Putamen (tissue), 1 donor: ENCODE results near the gene MAN1C1.

Experiments
- DNase-seq: peaks from one replicate; pipeline ENCODE4 v3.0.0-alpha.2; 2016; ENCODE audit warnings: low spot score

Gene MAN1C1

DNA sequence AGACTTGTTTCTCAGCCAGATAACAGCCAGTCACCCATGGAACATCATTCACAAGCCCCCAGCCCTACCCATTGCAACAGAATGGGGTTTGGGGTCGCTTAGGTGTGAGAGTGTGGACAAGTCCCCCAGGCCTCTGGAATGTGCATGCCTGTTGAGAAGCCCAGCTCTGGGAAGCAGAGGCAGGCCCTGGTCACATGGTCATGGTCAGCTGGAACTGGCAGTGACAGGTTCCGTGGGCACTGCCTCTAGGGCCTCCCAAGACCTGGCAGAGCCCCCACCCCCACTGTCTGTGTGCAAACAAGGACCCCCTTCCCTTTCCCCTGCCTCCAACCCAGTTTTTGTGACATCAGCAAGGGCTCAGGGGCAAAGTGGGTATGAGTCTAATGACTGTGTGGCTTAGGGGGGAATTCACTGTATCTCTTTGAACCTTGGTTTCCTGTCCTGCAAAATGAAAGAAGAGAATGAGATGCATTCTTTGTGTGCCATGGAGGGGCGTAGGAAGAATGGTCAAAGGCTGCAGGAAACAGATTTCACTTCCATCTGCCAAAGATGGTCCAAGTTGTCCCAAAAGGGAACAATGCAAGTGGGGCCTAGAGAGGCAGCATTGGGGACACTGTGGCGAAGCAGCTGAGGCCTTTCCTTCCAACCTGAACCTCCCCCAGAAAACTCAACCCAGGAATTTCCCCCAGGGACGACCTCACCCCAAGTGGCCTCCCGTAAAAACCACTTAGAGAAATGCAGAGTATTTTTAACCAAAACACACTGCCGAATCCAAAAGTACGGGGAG, 148.7 kb downstream of the MAN1C1 start:
- DNase-seq, result no peak

- no peak for DNase-seq
Observed at GRCh38 chr1:25765923-25766589, 149.5 kb downstream of the MAN1C1 start.

- DNase-seq, result no peak
Observed at GRCh38 chr1:25766721-25767436, 150.3 kb downstream of the MAN1C1 start.

DNA sequence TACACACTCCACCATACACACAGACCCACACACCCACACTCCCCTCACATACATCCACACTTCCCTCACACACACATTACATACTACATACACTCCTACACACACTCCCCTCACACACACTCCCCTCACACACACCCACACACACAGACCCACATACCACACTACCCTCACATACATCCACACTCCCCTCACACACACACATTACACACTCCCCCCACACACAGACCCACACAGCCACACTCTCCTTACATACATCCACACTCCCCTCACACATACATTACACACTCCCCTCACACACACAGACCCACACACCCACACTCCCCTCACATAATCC, 150.8 kb downstream of the MAN1C1 start:
- DNase-seq, result no peak

DNA sequence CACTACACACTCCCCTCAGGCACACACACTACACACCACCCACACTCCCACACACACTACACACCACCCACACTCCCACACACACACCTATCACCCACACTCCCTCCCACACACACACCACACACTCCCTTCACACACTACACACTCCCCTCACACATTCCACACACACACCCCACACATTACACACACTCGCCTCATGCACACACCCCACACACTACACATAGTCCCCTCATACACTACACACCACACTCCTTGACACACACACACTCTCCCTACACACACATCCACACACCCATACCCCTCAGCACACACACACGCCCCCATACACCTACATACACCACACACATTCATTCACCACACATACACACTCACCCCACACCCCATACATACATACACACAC, 152.4 kb downstream of the MAN1C1 start:
- no peak for DNase-seq

- DNase-seq, result no peak
Observed at GRCh38 chr1:25769625-25770383, 153.2 kb downstream of the MAN1C1 start.

- DNase-seq, result no peak
Observed at GRCh38 chr1:25770541-25771220, 154.1 kb downstream of the MAN1C1 start.

GRCh38 chr1:25771221-25772114, 154.9 kb downstream of the MAN1C1 start:
- no peak for DNase-seq

- no peak for DNase-seq
Observed at GRCh38 chr1:25772164-25772563, 155.6 kb downstream of the MAN1C1 start.

DNA sequence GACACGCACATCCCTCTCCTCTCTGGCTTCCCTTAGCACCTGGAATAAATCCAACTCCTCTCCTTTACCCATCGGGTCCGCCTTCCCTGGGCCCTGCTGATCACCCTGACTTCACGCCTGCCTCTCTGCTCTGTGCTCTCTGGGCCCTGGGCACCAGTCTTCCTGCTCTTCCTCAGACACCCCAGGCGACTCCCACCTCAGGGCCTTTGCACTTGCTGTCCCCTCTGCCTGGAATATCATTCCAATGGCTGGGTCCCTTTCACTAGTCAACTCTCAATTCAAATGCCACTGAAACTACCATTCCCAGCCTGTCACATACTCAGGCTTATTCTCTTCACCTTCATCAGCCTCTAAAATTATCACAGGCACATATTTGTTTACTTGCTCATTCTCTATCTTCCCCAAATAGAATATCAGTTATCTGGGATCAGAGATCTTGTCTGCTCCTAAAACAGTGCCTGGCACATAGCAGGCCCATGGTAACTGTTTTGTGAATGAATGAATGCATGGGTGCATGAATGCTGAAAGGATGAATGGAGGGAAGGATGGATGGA, 156.2 kb downstream of the MAN1C1 start:
- no peak for DNase-seq

GRCh38 chr1:25773441-25774125, 157.0 kb downstream of the MAN1C1 start:
- no peak for DNase-seq

GRCh38 chr1:25774206-25774803, 157.7 kb downstream of the MAN1C1 start:
- DNase-seq, result no peak

DNA sequence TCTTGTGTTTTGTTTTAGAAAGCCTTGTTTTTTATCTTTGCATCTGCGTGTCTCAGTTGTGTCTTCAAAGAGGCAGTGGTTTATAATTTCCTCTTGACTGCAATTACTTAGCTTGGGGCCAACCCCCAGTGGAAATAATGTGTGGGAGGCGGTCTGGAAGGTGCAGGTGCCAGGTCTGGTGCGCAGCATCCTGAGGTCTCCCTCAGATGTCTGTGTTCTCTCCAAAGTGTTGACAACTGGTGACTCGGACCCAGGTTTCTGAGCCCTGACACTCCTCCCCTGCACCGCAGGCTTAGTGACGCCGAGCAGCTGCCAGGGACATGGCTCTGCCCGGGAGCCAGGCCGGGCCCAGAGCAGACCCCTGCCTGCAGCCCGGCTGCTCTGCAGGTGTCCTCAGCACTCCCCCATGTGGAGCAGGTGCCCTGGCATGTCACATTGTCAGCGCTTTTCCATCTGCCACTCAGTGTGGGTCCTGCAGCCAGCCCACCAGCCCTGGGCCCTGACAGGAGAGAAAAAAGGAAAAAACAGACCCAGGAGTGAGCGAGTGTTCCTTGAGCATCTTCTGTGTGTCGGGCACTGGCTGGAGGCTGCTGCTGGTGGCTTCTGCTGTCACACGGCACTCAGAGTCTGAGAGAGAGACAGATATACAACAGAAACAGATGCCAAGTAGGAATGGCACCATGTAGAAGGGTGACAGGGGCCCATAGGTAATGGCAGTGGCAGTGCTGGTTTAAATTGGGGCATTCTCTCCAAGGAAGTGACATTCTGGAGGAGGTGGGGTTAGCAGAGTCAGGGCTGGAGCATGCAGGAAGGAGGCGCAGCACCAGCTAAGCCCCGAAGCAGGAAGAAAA, 158.6 kb downstream of the MAN1C1 start:
- no peak for DNase-seq

GRCh38 chr1:25779388-25779787, 162.8 kb downstream of the MAN1C1 start:
- DNase-seq, result no peak

- DNase-seq, result no peak
Observed at GRCh38 chr1:25779894-25780293, 163.3 kb downstream of the MAN1C1 start.

DNA sequence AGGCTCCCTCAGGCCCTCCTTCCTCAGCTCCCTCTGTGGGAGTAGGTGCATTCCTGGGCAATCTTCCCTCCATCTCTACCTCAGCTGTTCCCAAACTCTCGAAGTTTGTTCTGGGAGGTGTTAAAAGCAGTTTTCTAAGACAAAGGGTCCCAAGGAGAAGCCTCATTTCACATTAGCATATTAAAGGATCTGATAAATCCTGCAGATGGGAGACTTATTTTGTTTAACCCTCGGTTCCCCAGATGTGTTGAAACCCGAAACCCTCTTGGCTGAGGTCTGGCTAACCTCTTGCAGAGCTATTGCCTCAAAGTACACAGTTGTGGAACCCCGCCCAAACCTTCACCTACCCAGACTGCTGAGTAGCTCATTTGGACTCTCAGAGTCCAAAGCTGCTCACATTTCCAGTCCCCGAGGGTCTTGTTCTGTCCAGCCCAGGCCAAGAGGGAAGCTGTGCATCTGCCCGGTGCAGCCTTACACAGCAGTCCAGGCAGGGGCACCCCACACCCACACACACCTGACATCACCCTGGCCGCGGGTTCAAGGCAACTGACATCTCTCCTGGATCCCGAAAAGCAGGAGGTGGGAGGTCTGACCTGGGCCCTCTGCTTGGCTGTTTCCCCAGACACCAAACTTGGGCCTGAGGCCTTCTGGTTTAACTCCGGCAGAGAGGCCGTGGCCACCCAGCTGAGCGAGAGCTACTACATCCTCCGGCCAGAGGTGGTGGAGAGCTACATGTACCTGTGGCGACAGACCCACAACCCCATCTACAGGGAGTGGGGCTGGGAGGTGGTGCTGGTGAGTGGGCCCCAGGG, 163.9 kb downstream of the MAN1C1 start:
- no peak for DNase-seq

DNA sequence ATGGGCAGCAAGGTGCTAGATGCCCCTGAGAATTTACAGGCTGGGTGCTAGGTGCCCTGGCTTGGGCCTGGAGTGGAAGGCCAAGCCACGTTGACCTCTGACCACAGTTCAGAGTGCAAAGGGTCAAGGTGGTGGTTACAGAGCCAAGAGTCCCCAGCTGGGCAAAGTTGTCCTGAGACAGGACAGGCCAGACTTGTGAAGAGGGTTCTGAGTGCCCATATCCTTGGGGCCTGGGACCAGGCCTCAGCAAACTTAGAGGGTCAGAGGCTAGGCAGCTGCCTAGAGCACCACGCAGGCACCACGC, 164.5 kb downstream of the MAN1C1 start:
- no peak for DNase-seq
